HepG2 (cell line): ENCODE measurements around the gene AVPR2.

Experiments used
- EZH2 ChIP-seq: conservative IDR thresholded peaks from 2 replicates; pipeline ENCODE4 v1.6.1; 2012; ENCODE audit warnings: mild to moderate bottlenecking, low read depth, low read length, moderate library complexity
- HDAC2 ChIP-seq: sonication (generic); formaldehyde crosslinking; IDR thresholded peaks from 2 replicates; pipeline ENCODE4 v1.4.0; 2020; ENCODE audit warnings: missing genetic modification reagents
- KLF16 ChIP-seq, 2 experiments: sonication (generic) in 1 of 2; formaldehyde crosslinking in 1 of 2; IDR thresholded peaks; 2 replicates each; pipeline versions ENCODE4 v1.6.1 to v1.8.0; 2016 to 2023; ENCODE audit warnings: missing genetic modification reagents in 2 of 2, missing compliant biosample characterization in 1 of 2
- POLR2A ChIP-seq, 2 experiments: IDR thresholded peaks; 2 replicates each; pipeline ENCODE4 v1.6.1; 2011; ENCODE audit warnings: low read depth in 2 of 2, low read length in 2 of 2, mild to moderate bottlenecking in 1 of 2, moderate library complexity in 1 of 2; ENCODE audit not compliant: insufficient read depth in 1 of 2
- POLR2AphosphoS2 ChIP-seq: IDR thresholded peaks from 2 replicates; pipeline ENCODE4 v1.6.1; 2011; ENCODE audit warnings: low read depth, low read length, improper control_type of control experiment
- SIN3B ChIP-seq: fragments of 150-350 bp; IDR thresholded peaks from 2 replicates; pipeline ENCODE4 v1.6.1; 2014; ENCODE audit warnings: low read length
- SP1 ChIP-seq, 2 experiments: fragments of 450-650 bp in 1 of 2; sonication (generic) in 1 of 2; formaldehyde crosslinking in 1 of 2; IDR thresholded peaks; 2 replicates each; pipeline versions ENCODE4 v1.4.0 to v1.6.1; 2016 to 2020; ENCODE audit warnings: missing genetic modification reagents in 1 of 2
- TARDBP ChIP-seq: sonication (generic); formaldehyde crosslinking; IDR thresholded peaks from 2 replicates; pipeline ENCODE4 v1.8.0; 2022; ENCODE audit warnings: mild to moderate bottlenecking, missing genetic modification reagents
- ZBTB33 ChIP-seq: sonication (generic); formaldehyde crosslinking; IDR thresholded peaks from 2 replicates; pipeline ENCODE4 v1.4.0; 2020; ENCODE audit warnings: missing genetic modification reagents
- ZC3H4 ChIP-seq: sonication (generic); formaldehyde crosslinking; IDR thresholded peaks from 2 replicates; pipeline ENCODE4 v1.4.0; 2020; ENCODE audit warnings: missing genetic modification reagents, borderline replicate concordance
- ZNF121 ChIP-seq: sonication (generic); formaldehyde crosslinking; IDR thresholded peaks from 2 replicates; pipeline ENCODE4 v1.5.0; 2020; ENCODE audit warnings: mild to moderate bottlenecking, missing genetic modification reagents
- ZNF503 ChIP-seq: sonication (generic); formaldehyde crosslinking; IDR thresholded peaks from 2 replicates; pipeline ENCODE4 v1.4.0; 2020; ENCODE audit warnings: missing genetic modification reagents
- TF ChIP-seq, protein P1 (sequence below): IDR thresholded peaks from 2 replicates; pipeline ENCODE4 v1.6.1; 2012; ENCODE audit warnings: inconsistent platforms

- TF ChIP-seq ZNF121 (no peak), POLR2A (IDR thresholded peaks at IDR 0.05; ENCODE audit: insufficient read depth in 1 of 2, low read depth in 2 of 2, low read length in 2 of 2) (no peak), TARDBP (CRISPR knock-in tag) (no peak), ZBTB33 (CRISPR knock-in tag) (no peak), SIN3B (no peak), ZC3H4 (CRISPR knock-in tag) (no peak), HDAC2 (CRISPR knock-in tag) (no peak), EZH2 (no peak), ZNF503 (CRISPR knock-in tag) (no peak), SP1 (IDR thresholded peaks at IDR 0.05) (no peak), SP1 (CRISPR knock-in tag; IDR thresholded peaks at IDR 0.05) (no peak), KLF16 (CRISPR knock-in tag; IDR thresholded peaks at IDR 0.05) (no peak), POLR2AphosphoS2 (no peak)
- TF ChIP-seq, protein P1, sequence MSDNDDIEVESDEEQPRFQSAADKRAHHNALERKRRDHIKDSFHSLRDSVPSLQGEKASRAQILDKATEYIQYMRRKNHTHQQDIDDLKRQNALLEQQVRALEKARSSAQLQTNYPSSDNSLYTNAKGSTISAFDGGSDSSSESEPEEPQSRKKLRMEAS, result no peak
Measured at GRCh38 chrX:153955228-153955732, 50.8 kb downstream of the AVPR2 start.
